Keratinocyte (primary cell): ENCODE results near the gene UPF3A.
"Not testable (repeated sequence)": the region's sequence is repeated elsewhere in the genome, so short reads cannot be mapped to it uniquely, and the experiment has no call there.

Experiments used
- EZH2 ChIP-seq: IDR thresholded peaks from one replicate; pipeline ENCODE4 v1.6.1; 2012; ENCODE audit warnings: inconsistent platforms, mild to moderate bottlenecking, low read length, moderate library complexity
- TF ChIP-seq, protein P1 (sequence below), 3 experiments: IDR thresholded peaks in 1 of 3; conservative IDR thresholded peaks in 1 of 3; optimal IDR thresholded peaks in 1 of 3; 2 replicates in 2 of 3; 3 replicates in 1 of 3; pipeline versions ENCODE3 to v1.5.1; 2011; ENCODE audit warnings: low read length in 3 of 3, mild to moderate bottlenecking in 3 of 3, moderate library complexity in 2 of 3, control low read depth in 1 of 3, inconsistent platforms in 1 of 3; ENCODE audit not compliant: insufficient read depth in 2 of 3; ENCODE audit errors: extremely low read depth in 1 of 3

DNA sequence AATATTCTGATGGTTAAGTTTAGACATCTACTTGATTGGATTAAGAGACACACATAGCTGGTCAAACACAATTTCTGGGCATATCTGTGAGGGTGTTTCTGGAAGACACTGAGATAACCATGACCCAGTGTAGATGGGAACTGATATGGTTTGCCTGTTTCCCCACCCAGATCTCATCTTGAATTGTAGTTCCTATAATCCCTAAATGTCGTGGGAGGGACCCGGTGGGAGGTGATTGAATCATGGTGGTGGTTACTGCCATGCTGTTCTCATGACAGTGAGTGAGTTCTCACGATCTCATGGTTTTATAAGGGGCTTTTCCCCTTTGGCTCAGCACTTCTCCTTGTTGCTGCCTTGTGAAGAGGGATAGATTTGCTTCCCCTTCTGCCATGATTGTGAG, 65.9 kb downstream of the UPF3A start:
- TF ChIP-seq, protein P1, sequence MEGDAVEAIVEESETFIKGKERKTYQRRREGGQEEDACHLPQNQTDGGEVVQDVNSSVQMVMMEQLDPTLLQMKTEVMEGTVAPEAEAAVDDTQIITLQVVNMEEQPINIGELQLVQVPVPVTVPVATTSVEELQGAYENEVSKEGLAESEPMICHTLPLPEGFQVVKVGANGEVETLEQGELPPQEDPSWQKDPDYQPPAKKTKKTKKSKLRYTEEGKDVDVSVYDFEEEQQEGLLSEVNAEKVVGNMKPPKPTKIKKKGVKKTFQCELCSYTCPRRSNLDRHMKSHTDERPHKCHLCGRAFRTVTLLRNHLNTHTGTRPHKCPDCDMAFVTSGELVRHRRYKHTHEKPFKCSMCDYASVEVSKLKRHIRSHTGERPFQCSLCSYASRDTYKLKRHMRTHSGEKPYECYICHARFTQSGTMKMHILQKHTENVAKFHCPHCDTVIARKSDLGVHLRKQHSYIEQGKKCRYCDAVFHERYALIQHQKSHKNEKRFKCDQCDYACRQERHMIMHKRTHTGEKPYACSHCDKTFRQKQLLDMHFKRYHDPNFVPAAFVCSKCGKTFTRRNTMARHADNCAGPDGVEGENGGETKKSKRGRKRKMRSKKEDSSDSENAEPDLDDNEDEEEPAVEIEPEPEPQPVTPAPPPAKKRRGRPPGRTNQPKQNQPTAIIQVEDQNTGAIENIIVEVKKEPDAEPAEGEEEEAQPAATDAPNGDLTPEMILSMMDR (optimal IDR thresholded peaks at IDR 0.05 in 1 of 3, IDR thresholded peaks at IDR 0.05 in 1 of 3, conservative IDR thresholded peaks at IDR 0.05 in 1 of 3; ENCODE audit: extremely low read depth in 1 of 3, insufficient read depth in 2 of 3, low read length in 3 of 3): not testable (repeated sequence)
- TF ChIP-seq EZH2: not testable (repeated sequence)
